H1 (cell line): ENCODE measurements around the gene FHL2. TPM values are rescaled to one million over a fixed set of nuclear protein-coding genes. Genes with fewer than 3 reads are reported as not detected.

Source experiments
- CTCF ChIA-PET: fragments of 300-600 bp; sonication (Branson Sonifier 250); formaldehyde crosslinking; loops from one replicate; lab custom pipeline; 2021; ENCODE audit not compliant: partially characterized antibody; lab: Charles Lee
- POLR2A ChIA-PET: fragments of 300-600 bp; sonication (Branson Sonifier 250); formaldehyde crosslinking; loops from one replicate; lab custom pipeline; 2021; ENCODE audit warnings: inconsistent platforms; ENCODE audit not compliant: partially characterized antibody; lab: Charles Lee
- DNase-seq, 2 experiments: peaks; one replicate each; pipeline versions ENCODE4 v3.0.0 to v3.0.0-alpha.2; 2010 to 2022; ENCODE audit warnings: low spot score in 2 of 2, low read depth in 1 of 2, mixed read lengths in 1 of 2
- FAIRE-seq: peaks from 2 replicates; lab custom pipeline; 2011; peaks lifted over from hg19 to GRCh38; lab: Jason Lieb, UNC
- H2AFZ ChIP-seq: 2 replicates; pipeline ENCODE4 v1.8.1; 2012; ENCODE audit warnings: low read length, inconsistent platforms
- H2AK5ac ChIP-seq: 2 replicates; pipeline ENCODE4 v1.6.1; 2013; ENCODE audit warnings: low read depth, low read length
- H2BK120ac ChIP-seq: replicated peaks from 2 replicates; pipeline ENCODE3; 2013; ENCODE audit warnings: low read depth, low read length, inconsistent platforms
- H2BK12ac ChIP-seq: 2 replicates; pipeline ENCODE4 v1.6.1; 2013; ENCODE audit warnings: low read depth, low read length
- H2BK15ac ChIP-seq: 2 replicates; pipeline ENCODE4 v1.6.1; 2013; ENCODE audit warnings: low read length
- H2BK20ac ChIP-seq: 2 replicates; pipeline ENCODE4 v1.6.1; 2013; ENCODE audit warnings: low read length
- H2BK5ac ChIP-seq: 2 replicates; pipeline ENCODE4 v1.6.1; 2013; ENCODE audit warnings: low read depth, low read length
- H3K14ac ChIP-seq: 2 replicates; pipeline ENCODE4 v1.6.1; 2013; ENCODE audit warnings: inconsistent platforms; ENCODE audit not compliant: insufficient read length
- H3K18ac ChIP-seq: 2 replicates; pipeline ENCODE4 v1.6.1; 2013; ENCODE audit warnings: low read length; ENCODE audit errors: extremely low read depth
- H3K23ac ChIP-seq: 2 replicates; pipeline ENCODE4 v1.6.1; 2013; ENCODE audit warnings: inconsistent platforms; ENCODE audit not compliant: insufficient read length
- H3K23me2 ChIP-seq: 2 replicates; pipeline ENCODE4 v1.6.1; 2013; ENCODE audit warnings: low read depth, low read length
- H3K27ac ChIP-seq: 2 replicates; pipeline ENCODE4 v1.6.1; 2011; ENCODE audit warnings: low read depth, low read length, inconsistent platforms
- H3K27me3 ChIP-seq, 4 experiments: replicated peaks in 1 of 4; 1 replicate in 1 of 4; 2 replicates in 3 of 4; pipeline versions ENCODE4 v1.6.1 to v1.8.1; 2011 to 2013; ENCODE audit warnings: low read length in 3 of 4, mild to moderate bottlenecking in 3 of 4, inconsistent platforms in 2 of 4, mixed read lengths in 2 of 4, moderate library complexity in 1 of 4; ENCODE audit not compliant: control insufficient read depth in 3 of 4, insufficient read depth in 3 of 4; ENCODE audit errors: extremely low read depth in 1 of 4
- H3K36me3 ChIP-seq, 4 experiments: 2 replicates each; pipeline versions ENCODE4 v1.6.1 to v1.8.1; 2011 to 2013; ENCODE audit warnings: mild to moderate bottlenecking in 4 of 4, low read length in 3 of 4, moderate library complexity in 2 of 4, control low read depth in 1 of 4, inconsistent platforms in 1 of 4; ENCODE audit not compliant: insufficient read depth in 4 of 4, control insufficient read depth in 2 of 4
- H3K4ac ChIP-seq: replicated peaks from 2 replicates; pipeline ENCODE3; 2013; ENCODE audit warnings: low read length, low read depth, mixed read lengths, inconsistent platforms; ENCODE audit not compliant: insufficient read length
- H3K4me1 ChIP-seq, 4 experiments: replicated peaks in 1 of 4; 1 replicate in 1 of 4; 2 replicates in 3 of 4; pipeline versions ENCODE4 v1.6.1 to v1.8.1; 2011 to 2013; ENCODE audit warnings: low read length in 3 of 4, inconsistent platforms in 2 of 4, mixed read lengths in 1 of 4; ENCODE audit not compliant: insufficient read depth in 4 of 4, control insufficient read depth in 3 of 4
- H3K4me2 ChIP-seq, 2 experiments: 2 replicates each; pipeline versions ENCODE4 v1.6.1 to v1.8.1; 2011 to 2013; ENCODE audit warnings: low read depth in 2 of 2, low read length in 2 of 2, control low read depth in 1 of 2, inconsistent platforms in 1 of 2, mild to moderate bottlenecking in 1 of 2; ENCODE audit not compliant: insufficient read depth in 1 of 2
- H3K4me3 ChIP-seq, 4 experiments: fragments of 200-600, 300-600 bp in 1 of 4; sonication (generic), shearing (Covaris generic), sonication (Bioruptor Twin) in 1 of 4; 2 replicates each; pipeline versions ENCODE4 v1.5.1 to v1.8.1; 2011 to 2016; ENCODE audit warnings: low read length in 4 of 4, low read depth in 3 of 4, control low read depth in 2 of 4, inconsistent platforms in 2 of 4, mild to moderate bottlenecking in 2 of 4, mixed read lengths in 1 of 4, moderate library complexity in 1 of 4; ENCODE audit not compliant: insufficient read depth in 2 of 4; ENCODE audit errors: extremely low read depth in 1 of 4
- H3K56ac ChIP-seq: replicated peaks from 2 replicates; pipeline ENCODE3; 2013; ENCODE audit warnings: low read depth, mild to moderate bottlenecking, mixed read lengths, low read length, inconsistent platforms; ENCODE audit not compliant: insufficient read length
- H3K79me1 ChIP-seq: 2 replicates; pipeline ENCODE4 v1.6.1; 2013; ENCODE audit warnings: low read depth, low read length, control low read depth
- H3K79me2 ChIP-seq, 2 experiments: 2 replicates each; pipeline versions ENCODE4 v1.6.1 to v1.8.1; 2012 to 2013; ENCODE audit warnings: low read length in 2 of 2, mild to moderate bottlenecking in 2 of 2, inconsistent platforms in 1 of 2; ENCODE audit not compliant: insufficient read depth in 2 of 2, control insufficient read depth in 1 of 2
- H3K9ac ChIP-seq, 4 experiments: replicated peaks in 1 of 4; 1 replicate in 1 of 4; 2 replicates in 3 of 4; pipeline versions ENCODE4 v1.6.1 to v1.8.1; 2011 to 2013; ENCODE audit warnings: low read depth in 3 of 4, low read length in 3 of 4, control low read depth in 2 of 4, mild to moderate bottlenecking in 2 of 4, moderate library complexity in 2 of 4, inconsistent platforms in 1 of 4; ENCODE audit errors: extremely low read depth in 1 of 4
- H3K9me3 ChIP-seq, 2 experiments: 2 replicates each; pipeline versions ENCODE4 v1.6.1 to v1.8.1; 2012 to 2013; ENCODE audit warnings: mild to moderate bottlenecking in 2 of 2, moderate library complexity in 2 of 2, control low read depth in 1 of 2, inconsistent platforms in 1 of 2, low read depth in 1 of 2, low read length in 1 of 2, mixed read lengths in 1 of 2; ENCODE audit not compliant: insufficient read depth in 2 of 2
- H4K20me1 ChIP-seq, 2 experiments: replicated peaks in 1 of 2; 2 replicates each; pipeline versions ENCODE3 to v1.8.1; 2011 to 2013; ENCODE audit warnings: inconsistent platforms in 2 of 2, low read length in 2 of 2, mild to moderate bottlenecking in 1 of 2; ENCODE audit not compliant: insufficient read depth in 2 of 2, control insufficient read depth in 1 of 2
- H4K5ac ChIP-seq: 2 replicates; pipeline ENCODE4 v1.6.1; 2013; ENCODE audit warnings: low read length, low read depth, mixed read lengths, inconsistent platforms; ENCODE audit not compliant: insufficient read length
- H4K8ac ChIP-seq: 2 replicates; pipeline ENCODE4 v1.8.0; 2013; ENCODE audit warnings: mild to moderate bottlenecking, moderate library complexity, low read length, inconsistent platforms; ENCODE audit not compliant: insufficient read depth; ENCODE audit errors: extremely low read depth
- H4K91ac ChIP-seq: replicated peaks from 2 replicates; pipeline ENCODE3; 2013; ENCODE audit warnings: low read length, mixed read lengths, inconsistent platforms; ENCODE audit not compliant: insufficient read length
- BACH1 ChIP-seq: IDR thresholded peaks from 2 replicates; pipeline ENCODE4 v1.6.1; 2012; ENCODE audit warnings: low read length, improper control_type of control experiment
- CBX8 ChIP-seq: fragments of 300-800, 300-1000 bp; sonication (generic); IDR thresholded peaks from 2 replicates; pipeline ENCODE4 v1.7.1; 2016; ENCODE audit warnings: low read depth, low read length, borderline replicate concordance
- CHD2 ChIP-seq: IDR thresholded peaks from 2 replicates; pipeline ENCODE4 v1.6.1; 2012; ENCODE audit warnings: low read length, improper control_type of control experiment
- EZH2 ChIP-seq: fragments of 200-600 bp; sonication (generic); IDR thresholded peaks from 2 replicates; pipeline ENCODE4 v1.7.1; 2012; ENCODE audit warnings: low read depth, mild to moderate bottlenecking, moderate library complexity, low read length, inconsistent platforms; ENCODE audit not compliant: severe bottlenecking
- HDAC2 ChIP-seq, 2 experiments: fragments of 300-600 bp in 1 of 2; sonication (generic) in 1 of 2; IDR thresholded peaks; 2 replicates each; pipeline ENCODE4 v1.6.1; 2011 to 2012; ENCODE audit warnings: low read depth in 2 of 2, low read length in 2 of 2, mild to moderate bottlenecking in 2 of 2, moderate library complexity in 2 of 2, borderline replicate concordance in 1 of 2, inconsistent platforms in 1 of 2
- POU5F1 ChIP-seq: IDR thresholded peaks from 2 replicates; pipeline ENCODE4 v1.6.1; 2011; ENCODE audit warnings: low read depth, mild to moderate bottlenecking, low read length, moderate library complexity
- SAP30 ChIP-seq: fragments of 300-600 bp; sonication (generic); IDR thresholded peaks from 2 replicates; pipeline ENCODE4 v1.7.1; 2012; ENCODE audit warnings: low read length, moderate library complexity, mild to moderate bottlenecking, inconsistent platforms; ENCODE audit not compliant: insufficient read depth, insufficient replicate concordance
- SIRT6 ChIP-seq: IDR thresholded peaks from one replicate; pipeline ENCODE4 v1.7.1; 2012; ENCODE audit warnings: low read length, inconsistent platforms
- SUZ12 ChIP-seq: fragments of 200-600 bp; sonication (generic); IDR thresholded peaks from 2 replicates; pipeline ENCODE4 v1.6.1; 2012; ENCODE audit warnings: mild to moderate bottlenecking, inconsistent platforms, low read length, moderate library complexity, mixed read lengths
- TBP ChIP-seq: IDR thresholded peaks from 2 replicates; pipeline ENCODE4 v1.6.1; 2011; ENCODE audit warnings: low read depth, low read length, improper control_type of control experiment
- WGBS, 2 experiments: shearing (Covaris generic) in 1 of 2; methylation state at CpG; one replicate each; pipeline versions ENCODE4 v1.1.6 to v1.1.7; 2013 to 2015; ENCODE audit warnings: low lambda C conversion rate in 2 of 2, mixed read lengths in 2 of 2, inconsistent platforms in 1 of 2, low coverage in 1 of 2, missing lambda C conversion rate in 1 of 2; ENCODE audit not compliant: insufficient replicate concordance in 2 of 2, insufficient coverage in 1 of 2, insufficient read length in 1 of 2; ENCODE audit errors: extremely low coverage in 1 of 2, missing lambda C conversion rate in 1 of 2; 5-methylcytosine and 5-hydroxymethylcytosine counted together
- polyA plus RNA-seq, 7 experiments: library from polyadenylated mRNA; depleted of rRNA in 3 of 7; stranded (reverse) in 5 of 7; unstranded in 2 of 7; fragments of >200 nt in 5 of 7; fragments of 200-250 nt in 2 of 7; gene quantifications; 1 replicate in 5 of 7; 2 replicates in 1 of 7; 4 replicates in 1 of 7; pipeline versions ENCODE4 v1.2.1 to v1.2.3, GENCODE V29; 2011 to 2013; ENCODE audit warnings: missing spikeins in 2 of 7, mixed read lengths in 2 of 7
- total RNA-seq: library from RNA; stranded (reverse); fragmentation: NEBNext Ultra II Directional; extraction: Animal tissue kit (Norgen Biotek cat#: 25700); gene quantifications from 2 replicates; pipeline ENCODE4 v1.2.1, GENCODE V29; 2021
- TF ChIP-seq, protein P1 (sequence below), 3 experiments: IDR thresholded peaks; 1 replicate in 2 of 3; 2 replicates in 1 of 3; pipeline versions ENCODE4 v1.5.1 to v1.6.1; 2011; ENCODE audit warnings: low read length in 3 of 3, mild to moderate bottlenecking in 3 of 3, inconsistent platforms in 2 of 3, low read depth in 1 of 3, moderate library complexity in 1 of 3; ENCODE audit not compliant: insufficient read depth in 1 of 3; ENCODE audit errors: control extremely low read depth in 1 of 3

The FHL2 gene
- total and polyA plus RNA-seq, 2 of the 8 experiments (the other 6 are each of a cell fraction or from before 2014, with no cell fraction given), result 33.2 to 64.3 TPM

DNA sequence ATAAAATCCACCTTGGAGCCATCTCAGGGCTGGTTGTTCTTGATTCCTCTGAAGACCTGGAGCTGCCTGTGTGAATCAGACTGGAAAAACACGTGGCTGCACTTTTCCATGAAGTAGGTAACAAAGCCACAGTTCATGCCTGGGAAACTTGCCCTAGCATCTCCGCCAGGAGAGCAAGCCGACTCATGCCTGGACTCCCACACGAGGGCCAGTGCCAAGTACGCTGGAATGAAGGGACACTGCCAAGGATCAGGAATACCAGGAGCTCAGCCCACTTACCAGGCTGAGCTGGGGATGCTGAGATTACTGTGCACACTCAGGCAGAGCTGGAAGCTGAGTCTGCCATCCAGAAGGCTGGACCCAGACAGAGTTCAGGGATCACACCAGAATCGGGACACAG is 10.9 kb upstream of the FHL2 start:
- Histone ChIP-seq H2BK15ac (no peak overlapping the region), H2AK5ac (no peak overlapping the region), H2BK5ac (no peak overlapping the region), H2BK20ac (no peak overlapping the region), H4K8ac (no peak overlapping the region), H4K91ac (no peak overlapping the region), H3K79me1 (no peaks in the 10 kb centered on the region), H3K9me3 (no peaks in the 10 kb centered on the region), H3K56ac (no peak overlapping the region), H3K36me3 (no peaks in the 10 kb centered on the region; a peak in 1 of 8 replicates), H3K23ac (no peak overlapping the region), H3K4me2 (no peak overlapping the region), H4K20me1 (no peaks in the 10 kb centered on the region), H3K9ac (no peak overlapping the region), H3K14ac (no peak overlapping the region), H3K23me2 (no peaks in the 10 kb centered on the region), H3K18ac (no peak overlapping the region), H3K4me3 (no peak overlapping the region), H3K79me2 (no peaks in the 10 kb centered on the region), H2AFZ (0 out of 2 replicates have a peak overlapping the region, but pooled peaks have one; percentile 19), H3K27me3 (no peaks in the 10 kb centered on the region; a peak in 1 of 7 replicates), H3K27ac (no peak overlapping the region), H2BK120ac (no peak overlapping the region), H2BK12ac (no peak overlapping the region), H3K4me1 (no peaks in the 10 kb centered on the region), H4K5ac (no peak overlapping the region), H3K4ac (no peak overlapping the region)
- ChIA-PET POLR2A (interaction anchor here (4.9 kb wide), 1 partner anchor 11 kb away, joined by 32 read pairs; the partner anchor contains the start of gene FHL2), CTCF (interaction anchor here (0.8 to 2.0 kb wide), 5 partner anchors 10 to 560 kb away, joined by 3 to 10 read pairs (median 4); partner anchors contain the start of gene FHL2)
- peak in 1 of 2 experiments; percentile 27 for DNase-seq
- FAIRE-seq, result no peak
- 89% methylated on average over 6 of the region's 6 CpGs; no CpG with 5 or more reads in 1 of the 2 experiments for WGBS, 2 experiments
- no peak for TF ChIP-seq CHD2
- TF ChIP-seq SAP30, result no peak
- TF ChIP-seq TBP, result no peak
- TF ChIP-seq CBX8, result no peak
- TF ChIP-seq EZH2, result no peak
- TF ChIP-seq SIRT6, result no peak
- no peak for TF ChIP-seq POU5F1
- TF ChIP-seq HDAC2 (IDR thresholded peaks at IDR 0.05; ENCODE audit: borderline replicate concordance in 1 of 2, low read depth in 2 of 2, low read length in 2 of 2), result no peak
- TF ChIP-seq, protein P1, sequence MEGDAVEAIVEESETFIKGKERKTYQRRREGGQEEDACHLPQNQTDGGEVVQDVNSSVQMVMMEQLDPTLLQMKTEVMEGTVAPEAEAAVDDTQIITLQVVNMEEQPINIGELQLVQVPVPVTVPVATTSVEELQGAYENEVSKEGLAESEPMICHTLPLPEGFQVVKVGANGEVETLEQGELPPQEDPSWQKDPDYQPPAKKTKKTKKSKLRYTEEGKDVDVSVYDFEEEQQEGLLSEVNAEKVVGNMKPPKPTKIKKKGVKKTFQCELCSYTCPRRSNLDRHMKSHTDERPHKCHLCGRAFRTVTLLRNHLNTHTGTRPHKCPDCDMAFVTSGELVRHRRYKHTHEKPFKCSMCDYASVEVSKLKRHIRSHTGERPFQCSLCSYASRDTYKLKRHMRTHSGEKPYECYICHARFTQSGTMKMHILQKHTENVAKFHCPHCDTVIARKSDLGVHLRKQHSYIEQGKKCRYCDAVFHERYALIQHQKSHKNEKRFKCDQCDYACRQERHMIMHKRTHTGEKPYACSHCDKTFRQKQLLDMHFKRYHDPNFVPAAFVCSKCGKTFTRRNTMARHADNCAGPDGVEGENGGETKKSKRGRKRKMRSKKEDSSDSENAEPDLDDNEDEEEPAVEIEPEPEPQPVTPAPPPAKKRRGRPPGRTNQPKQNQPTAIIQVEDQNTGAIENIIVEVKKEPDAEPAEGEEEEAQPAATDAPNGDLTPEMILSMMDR (IDR thresholded peaks at IDR 0.05; ENCODE audit: control extremely low read depth in 1 of 3, insufficient read depth in 1 of 3, low read depth in 1 of 3, low read length in 3 of 3), result no peak
- no peak for TF ChIP-seq SUZ12
- no peak for TF ChIP-seq BACH1
